Activated CD4-positive, alpha-beta T cell treated with anti-CD3 and anti-CD28 coated beads, Interleukin-2, amount 10 ng/mL, durations not matched to agents 7 days and 5 days (primary cell): Measurements from ENCODE around the gene MRPS2. TPM values are rescaled to one million over a fixed set of nuclear protein-coding genes. Genes with fewer than 3 reads are reported as not detected.

ENCODE experiments used
- total RNA-seq, 2 experiments: library from RNA; stranded (reverse); gene quantifications; one replicate each; pipeline ENCODE4 v1.2.3, GENCODE V29; 2021

MRPS2 gene
- total RNA-seq, 2 experiments from 2014 or later = 28.0 to 31.2 TPM

Other genes starting within 250 kb of the MRPS2 start
- under 1 TPM; 0.52 to 0.67 TPM for gene PPP1R26, start 20.9 kb upstream of the MRPS2 start, total RNA-seq
- gene LCN1, start 20.8 kb downstream of the MRPS2 start, total RNA-seq = not detected
- not detected for gene OBP2A, start 45.4 kb downstream of the MRPS2 start, total RNA-seq
- gene PAEP, start 61.1 kb downstream of the MRPS2 start, total RNA-seq = not detected
- gene GLT6D1, start 138.9 kb downstream of the MRPS2 start, total RNA-seq = not detected
- gene LCN9, start 162.6 kb downstream of the MRPS2 start, total RNA-seq = not detected
- gene SOHLH1, start 198.8 kb downstream of the MRPS2 start, total RNA-seq = not detected
- gene KCNT1, start 201.5 kb downstream of the MRPS2 start, total RNA-seq = under 1 TPM in 1 of 2 experiments, not detected in 1; 0.08 TPM